Thyroid gland (tissue), 4 donors: ENCODE measurements around the gene KRTAP3-2.

ENCODE experiments used
- POLR2A ChIP-seq, 2 donors: fragments of 450-650 bp; IDR thresholded peaks; one replicate each; pipeline ENCODE4 v1.6.1; 2017; ENCODE audit warnings: antibody characterized with exemption in 2 of 2, mild to moderate bottlenecking in 2 of 2, moderate library complexity in 1 of 2
- TF ChIP-seq, protein P1 (sequence below), 6 experiments: fragments of 200-600 bp in 3 of 6; fragments of 450-650 bp in 3 of 6; sonication (generic) in 3 of 6; IDR thresholded peaks; one replicate each; pipeline ENCODE4 v1.5.1; 2016 to 2019; ENCODE audit warnings: antibody characterized with exemption in 6 of 6, mild to moderate bottlenecking in 2 of 6, inconsistent platforms in 1 of 6, moderate library complexity in 1 of 6

DNA sequence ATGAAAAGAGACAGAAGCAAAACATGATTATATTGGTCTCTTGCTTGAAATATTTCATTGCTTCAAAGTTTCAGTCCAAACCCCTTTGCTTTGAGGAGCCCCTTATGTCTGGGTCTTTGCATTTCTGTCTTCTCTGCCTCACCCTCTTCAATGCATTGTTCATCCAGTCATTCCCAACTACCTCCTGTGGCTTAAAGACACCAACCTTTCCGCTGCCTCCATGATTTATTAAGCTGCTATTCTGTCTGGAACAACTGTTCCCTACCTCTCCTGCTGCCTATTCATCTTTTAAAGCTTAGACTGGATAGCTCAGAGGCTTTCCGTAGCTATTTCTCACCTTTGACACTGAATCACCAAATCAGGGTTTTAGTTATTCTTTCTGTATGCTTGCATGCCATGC lies 2.3 kb downstream of the KRTAP3-2 start:
- TF ChIP-seq, protein P1, sequence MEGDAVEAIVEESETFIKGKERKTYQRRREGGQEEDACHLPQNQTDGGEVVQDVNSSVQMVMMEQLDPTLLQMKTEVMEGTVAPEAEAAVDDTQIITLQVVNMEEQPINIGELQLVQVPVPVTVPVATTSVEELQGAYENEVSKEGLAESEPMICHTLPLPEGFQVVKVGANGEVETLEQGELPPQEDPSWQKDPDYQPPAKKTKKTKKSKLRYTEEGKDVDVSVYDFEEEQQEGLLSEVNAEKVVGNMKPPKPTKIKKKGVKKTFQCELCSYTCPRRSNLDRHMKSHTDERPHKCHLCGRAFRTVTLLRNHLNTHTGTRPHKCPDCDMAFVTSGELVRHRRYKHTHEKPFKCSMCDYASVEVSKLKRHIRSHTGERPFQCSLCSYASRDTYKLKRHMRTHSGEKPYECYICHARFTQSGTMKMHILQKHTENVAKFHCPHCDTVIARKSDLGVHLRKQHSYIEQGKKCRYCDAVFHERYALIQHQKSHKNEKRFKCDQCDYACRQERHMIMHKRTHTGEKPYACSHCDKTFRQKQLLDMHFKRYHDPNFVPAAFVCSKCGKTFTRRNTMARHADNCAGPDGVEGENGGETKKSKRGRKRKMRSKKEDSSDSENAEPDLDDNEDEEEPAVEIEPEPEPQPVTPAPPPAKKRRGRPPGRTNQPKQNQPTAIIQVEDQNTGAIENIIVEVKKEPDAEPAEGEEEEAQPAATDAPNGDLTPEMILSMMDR (IDR thresholded peaks at IDR 0.05), result no peak
- TF ChIP-seq POLR2A (IDR thresholded peaks at IDR 0.05), result no peak
